NCI-H2107 (cell line): ENCODE data around the gene PCNX2.
"Not testable (repeated sequence)": the region's sequence is repeated elsewhere in the genome, so short reads cannot be mapped to it uniquely, and the experiment has no call there.

Experiments
- DNase-seq: peaks from one replicate; lab custom pipeline; 2025; lab: John Stamatoyannopoulos, UW

Gene PCNX2

GRCh38 chr1:233158322-233158721 is 137.2 kb downstream of the PCNX2 start:
- DNase-seq: no peak

- DNase-seq: no peak
Measured at GRCh38 chr1:233157245-233157644, 138.3 kb downstream of the PCNX2 start.

- no peak for DNase-seq
Measured at GRCh38 chr1:233151861-233152260, 143.7 kb downstream of the PCNX2 start.

GRCh38 chr1:233144434-233144833 is 151.1 kb downstream of the PCNX2 start:
- no peak for DNase-seq

- DNase-seq: no peak
Measured at GRCh38 chr1:233143241-233143640, 152.3 kb downstream of the PCNX2 start.

GRCh38 chr1:233140974-233141373 is 154.6 kb downstream of the PCNX2 start:
- DNase-seq: no peak

GRCh38 chr1:233140499-233140898 is 155.0 kb downstream of the PCNX2 start:
- DNase-seq: no peak

GRCh38 chr1:233138788-233139585 is 156.5 kb downstream of the PCNX2 start:
- DNase-seq: no peak

- DNase-seq: no peak
Measured at GRCh38 chr1:233135833-233136232, 159.7 kb downstream of the PCNX2 start.

- DNase-seq: no peak
Measured at GRCh38 chr1:233132445-233132844, 163.1 kb downstream of the PCNX2 start.

- not testable (repeated sequence) for DNase-seq
Measured at GRCh38 chr1:233129031-233129430, 166.5 kb downstream of the PCNX2 start.

- DNase-seq: no peak
Measured at GRCh38 chr1:233127157-233127556, 168.4 kb downstream of the PCNX2 start.

GRCh38 chr1:233122779-233123178 is 172.7 kb downstream of the PCNX2 start:
- no peak for DNase-seq

GRCh38 chr1:233121947-233122559 is 173.5 kb downstream of the PCNX2 start:
- DNase-seq: no peak

- no peak for DNase-seq
Measured at GRCh38 chr1:233114860-233115259, 180.7 kb downstream of the PCNX2 start.

- DNase-seq: no peak
Measured at GRCh38 chr1:233114159-233114558, 181.4 kb downstream of the PCNX2 start.

GRCh38 chr1:233113009-233113879 is 182.3 kb downstream of the PCNX2 start:
- DNase-seq: peak; percentile 68

- DNase-seq: no peak
Measured at GRCh38 chr1:233112186-233113008, 183.1 kb downstream of the PCNX2 start.

- no peak for DNase-seq
Measured at GRCh38 chr1:233111731-233112130, 183.8 kb downstream of the PCNX2 start.

- DNase-seq: no peak
Measured at GRCh38 chr1:233109096-233109495, 186.4 kb downstream of the PCNX2 start.

- not testable (repeated sequence) for DNase-seq
Measured at GRCh38 chr1:233107716-233108130, 187.8 kb downstream of the PCNX2 start.
